Subcutaneous adipose tissue (tissue), 4 donors: ENCODE measurements around the gene ESR1. TPM values are rescaled to one million over a fixed set of nuclear protein-coding genes. Genes with fewer than 3 reads are reported as not detected.

ENCODE experiments used
- CTCF ChIP-seq: fragments of 450-650 bp; IDR thresholded peaks from one replicate; pipeline ENCODE4 v1.5.1; 2016; ENCODE audit warnings: low read depth, mild to moderate bottlenecking, control low read depth, antibody characterized with exemption, moderate library complexity
- total RNA-seq, 4 donors: library from RNA; depleted of rRNA; stranded (reverse); fragments of >200 nt; gene quantifications; one replicate each; pipeline ENCODE4 v1.1.0, GENCODE V29; 2016

Gene ESR1
- total RNA-seq, 4 donors from 2014 or later, result 3.2 to 5.8 (median 4.1) TPM

- TF ChIP-seq CTCF, result no peak
These were observed 282.5 kb downstream of the ESR1 start for GRCh38 chr6:152089992-152090391.

- no peak for TF ChIP-seq CTCF
These were observed 283.7 kb downstream of the ESR1 start for GRCh38 chr6:152091201-152091600.

GRCh38 chr6:152091851-152092341, 284.4 kb downstream of the ESR1 start:
- TF ChIP-seq CTCF, result no peak

GRCh38 chr6:152093711-152094110, 286.2 kb downstream of the ESR1 start:
- TF ChIP-seq CTCF, result no peak

GRCh38 chr6:152094276-152094675, 286.8 kb downstream of the ESR1 start:
- no peak for TF ChIP-seq CTCF

GRCh38 chr6:152094992-152095592, 287.6 kb downstream of the ESR1 start:
- TF ChIP-seq CTCF, result no peak

- TF ChIP-seq CTCF, result no peak
These were observed 289.5 kb downstream of the ESR1 start for GRCh38 chr6:152096863-152097496.
